Measurements from ENCODE around the gene FNBP1. TPM values are rescaled to one million over a fixed set of nuclear protein-coding genes. Genes with fewer than 3 reads are reported as not detected.

FNBP1 gene
- total RNA-seq, 1 donor from 2014 or later = 48.4 TPM

DNA sequence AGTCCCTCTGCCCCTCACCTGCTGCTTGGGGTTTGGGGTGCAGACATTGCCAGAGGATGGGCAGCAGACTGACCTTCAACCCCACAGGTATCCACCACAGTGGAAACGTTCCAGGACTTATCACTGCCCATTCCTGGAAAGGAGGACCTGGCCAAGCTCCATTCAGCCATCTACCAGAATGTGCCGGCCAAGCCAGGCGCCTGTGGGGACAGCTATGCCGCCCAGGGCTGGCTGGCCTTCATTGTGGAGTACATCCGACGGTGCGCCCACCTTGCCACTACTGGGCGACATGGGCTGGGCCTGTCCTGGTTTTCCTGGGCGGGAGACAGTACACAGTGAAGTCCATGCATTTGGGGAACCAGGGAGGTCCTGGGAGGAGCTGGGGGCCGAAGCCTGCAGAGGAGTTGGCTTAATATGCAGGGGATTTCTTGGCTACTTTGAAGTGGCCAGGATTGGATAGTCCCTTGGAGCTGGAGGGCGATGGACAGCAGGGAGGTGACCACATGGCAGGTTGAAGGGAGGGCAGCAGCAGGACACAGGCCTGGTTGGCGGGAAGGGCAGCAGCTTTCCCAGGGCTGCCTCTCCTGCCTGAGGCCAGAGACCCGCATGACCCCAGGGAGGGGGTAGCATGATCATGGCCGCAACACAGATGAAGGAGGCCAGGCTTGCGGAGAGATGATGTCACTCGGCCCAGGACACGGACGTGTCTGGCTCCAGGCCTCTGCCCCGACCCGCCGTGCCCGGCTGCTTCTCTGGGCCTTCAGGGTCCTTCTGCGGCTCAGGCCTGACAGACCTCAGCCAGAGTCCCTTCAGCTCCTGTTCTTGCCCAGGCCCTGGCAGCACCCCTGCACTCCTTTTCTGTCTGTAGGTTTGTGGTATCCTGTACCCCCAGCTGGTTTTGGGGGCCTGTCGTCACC lies 173.1 kb downstream of the FNBP1 start:
- Mint-ChIP-seq H3K4me3 (no peak overlapping the region), H3K27me3 (ENCODE audit: low read depth) (no peaks in the 10 kb centered on the region), H3K9me3 (no peaks in the 10 kb centered on the region), H3K36me3 (ENCODE audit: low read depth) (peaks cover 2% of the 10 kb centered on the region), H3K4me1 (peaks cover 11% of the 10 kb centered on the region), H3K27ac (ENCODE audit: unreplicated experiment) (no peak overlapping the region)
- no peak for DNase-seq (ENCODE audit: low read depth, low spot score)
- TF ChIP-seq, protein P1, sequence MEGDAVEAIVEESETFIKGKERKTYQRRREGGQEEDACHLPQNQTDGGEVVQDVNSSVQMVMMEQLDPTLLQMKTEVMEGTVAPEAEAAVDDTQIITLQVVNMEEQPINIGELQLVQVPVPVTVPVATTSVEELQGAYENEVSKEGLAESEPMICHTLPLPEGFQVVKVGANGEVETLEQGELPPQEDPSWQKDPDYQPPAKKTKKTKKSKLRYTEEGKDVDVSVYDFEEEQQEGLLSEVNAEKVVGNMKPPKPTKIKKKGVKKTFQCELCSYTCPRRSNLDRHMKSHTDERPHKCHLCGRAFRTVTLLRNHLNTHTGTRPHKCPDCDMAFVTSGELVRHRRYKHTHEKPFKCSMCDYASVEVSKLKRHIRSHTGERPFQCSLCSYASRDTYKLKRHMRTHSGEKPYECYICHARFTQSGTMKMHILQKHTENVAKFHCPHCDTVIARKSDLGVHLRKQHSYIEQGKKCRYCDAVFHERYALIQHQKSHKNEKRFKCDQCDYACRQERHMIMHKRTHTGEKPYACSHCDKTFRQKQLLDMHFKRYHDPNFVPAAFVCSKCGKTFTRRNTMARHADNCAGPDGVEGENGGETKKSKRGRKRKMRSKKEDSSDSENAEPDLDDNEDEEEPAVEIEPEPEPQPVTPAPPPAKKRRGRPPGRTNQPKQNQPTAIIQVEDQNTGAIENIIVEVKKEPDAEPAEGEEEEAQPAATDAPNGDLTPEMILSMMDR (conservative IDR thresholded peaks at IDR 0.05) = no peak

DNA sequence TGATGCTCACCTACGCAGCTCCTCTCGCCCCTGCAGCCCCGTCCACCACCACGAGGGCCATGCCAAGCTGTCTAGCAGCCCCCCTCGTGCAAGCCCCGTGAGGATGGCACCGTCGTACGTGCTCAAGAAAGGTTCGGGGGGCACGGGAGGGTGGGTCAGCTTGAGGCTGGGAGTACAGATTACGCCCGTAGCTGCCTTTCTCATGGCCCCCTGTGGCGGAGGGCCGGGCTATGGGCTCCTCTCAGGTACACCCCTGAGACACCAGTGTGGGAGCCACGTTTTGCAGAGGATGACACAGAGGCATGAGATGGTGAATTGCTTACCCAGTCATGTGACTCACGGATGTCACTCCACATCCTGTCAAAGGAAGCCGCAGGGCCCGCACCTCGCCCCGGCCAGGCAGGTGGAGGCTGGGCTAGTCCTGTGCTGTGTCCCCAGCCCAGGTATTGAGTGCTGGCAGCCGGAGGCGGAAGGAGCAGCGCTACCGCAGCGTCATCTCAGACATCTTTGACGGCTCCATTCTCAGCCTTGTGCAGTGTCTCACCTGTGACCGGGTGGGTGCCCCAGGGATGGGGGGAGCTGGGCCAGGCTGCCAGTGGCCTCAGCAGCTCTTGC lies 174.0 kb downstream of the FNBP1 start:
- Mint-ChIP-seq H3K36me3 (ENCODE audit: low read depth) (peaks cover 2% of the 10 kb centered on the region), H3K9me3 (no peaks in the 10 kb centered on the region), H3K4me3 (no peak overlapping the region), H3K27ac (ENCODE audit: unreplicated experiment) (no peak overlapping the region), H3K4me1 (peaks cover 11% of the 10 kb centered on the region), H3K27me3 (ENCODE audit: low read depth) (no peaks in the 10 kb centered on the region)
- TF ChIP-seq, protein P1 (conservative IDR thresholded peaks at IDR 0.05) = no peak
- no peak for DNase-seq (ENCODE audit: low read depth, low spot score)

DNA sequence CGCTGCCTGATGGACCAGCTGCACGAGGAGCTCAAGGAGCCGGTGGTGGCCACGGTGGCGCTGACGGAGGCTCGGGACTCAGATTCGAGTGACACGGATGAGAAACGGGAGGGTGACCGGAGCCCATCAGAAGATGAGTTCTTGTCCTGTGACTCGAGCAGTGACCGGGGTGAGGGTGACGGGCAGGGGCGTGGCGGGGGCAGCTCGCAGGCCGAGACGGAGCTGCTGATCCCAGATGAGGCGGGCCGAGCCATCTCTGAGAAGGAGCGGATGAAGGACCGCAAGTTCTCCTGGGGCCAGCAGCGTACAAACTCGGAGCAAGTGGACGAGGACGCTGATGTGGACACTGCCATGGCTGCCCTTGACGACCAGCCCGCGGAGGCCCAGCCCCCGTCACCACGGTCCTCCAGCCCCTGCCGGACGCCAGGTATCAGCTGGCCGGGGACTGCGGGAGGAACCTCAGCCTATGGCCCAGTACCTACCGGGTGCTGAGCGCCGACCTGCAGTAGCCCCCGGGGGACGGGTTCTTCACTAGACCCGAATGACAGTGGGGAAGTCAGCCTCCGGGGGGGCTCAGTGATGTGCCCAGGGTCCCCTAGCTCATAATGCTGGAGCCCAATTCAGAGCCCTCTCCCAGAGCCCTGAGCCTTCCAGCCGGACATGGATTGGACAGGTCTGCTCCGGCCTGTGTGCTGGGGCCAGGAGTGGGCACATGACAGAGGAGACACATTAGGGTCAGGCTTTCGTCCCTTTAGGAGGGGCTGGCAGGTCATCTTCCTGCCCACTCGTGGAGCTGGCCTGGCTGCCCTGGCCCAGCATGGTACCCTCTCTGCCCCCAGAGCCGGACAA lies 174.7 kb downstream of the FNBP1 start:
- TF ChIP-seq, protein P1 (conservative IDR thresholded peaks at IDR 0.05) = no peak
- H3K9me3 Mint-ChIP-seq = no peaks in the 10 kb centered on the region

DNA sequence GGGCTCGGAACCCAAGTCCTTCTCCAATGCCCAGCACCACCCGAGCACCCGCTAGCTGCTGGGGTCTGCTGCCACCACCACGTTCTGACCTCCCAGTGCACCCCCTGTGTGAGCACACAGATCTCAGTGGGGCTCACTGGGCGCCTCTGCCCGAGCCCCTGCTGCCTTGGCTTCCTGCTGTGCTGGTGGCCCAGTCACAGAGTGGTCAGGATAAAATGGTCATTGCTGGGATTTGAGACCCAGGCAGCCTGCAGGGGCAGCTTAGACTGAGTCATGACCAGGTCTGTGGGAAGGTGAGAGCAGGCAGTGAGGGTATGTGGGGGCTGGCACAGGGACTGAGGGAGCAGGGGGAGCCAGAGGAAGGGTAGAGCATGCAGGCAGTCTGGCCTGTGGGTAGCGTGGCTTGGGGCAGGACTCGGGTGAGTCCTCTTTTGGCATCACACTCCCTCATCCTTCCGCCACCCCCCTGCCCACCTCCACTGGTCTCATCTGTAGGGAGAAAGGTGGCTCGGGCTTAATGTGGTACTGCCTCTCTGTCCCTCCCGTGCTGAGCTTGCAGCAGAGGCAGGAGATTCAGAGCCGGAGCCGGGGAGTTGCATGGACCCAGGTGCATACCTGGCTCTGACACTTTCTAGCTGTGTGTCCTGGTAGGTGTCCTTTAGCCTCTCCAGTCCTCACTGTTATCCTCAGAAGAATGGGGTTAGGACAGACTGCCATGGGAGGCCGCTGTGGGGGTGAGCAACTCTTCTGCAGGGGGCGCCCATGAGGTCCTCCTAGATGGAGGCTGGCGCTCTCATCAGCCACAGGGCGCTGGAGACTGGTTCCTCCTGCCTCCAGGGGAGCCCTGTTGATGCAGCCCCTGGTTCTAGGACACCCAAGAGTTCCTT lies 175.6 kb downstream of the FNBP1 start:
- DNase-seq (ENCODE audit: low read depth, low spot score) = no peak
- Mint-ChIP-seq H3K9me3 (no peaks in the 10 kb centered on the region), H3K4me3 (no peak overlapping the region), H3K27me3 (ENCODE audit: low read depth) (no peaks in the 10 kb centered on the region), H3K4me1 (peaks cover 11% of the 10 kb centered on the region), H3K27ac (ENCODE audit: unreplicated experiment) (peak overlapping the region; percentile 57), H3K36me3 (ENCODE audit: low read depth) (peaks cover 7% of the 10 kb centered on the region)
- TF ChIP-seq, protein P1 (conservative IDR thresholded peaks at IDR 0.05) = no peak

More for the DNA sequence above, 174.7 kb downstream of the FNBP1 start:
- H3K4me1 Mint-ChIP-seq = peaks cover 11% of the 10 kb centered on the region
- no peak for DNase-seq (ENCODE audit: low read depth, low spot score)
- no peak overlapping the region for H3K27ac Mint-ChIP-seq (ENCODE audit: unreplicated experiment)
- H3K36me3 Mint-ChIP-seq (ENCODE audit: low read depth) = peaks cover 7% of the 10 kb centered on the region
- no peak overlapping the region for H3K4me3 Mint-ChIP-seq
- H3K27me3 Mint-ChIP-seq (ENCODE audit: low read depth) = no peaks in the 10 kb centered on the region

Measured in neural crest cell (in vitro differentiated cells).